ENCODE measurements around the gene EEF1G.

The EEF1G gene

GRCh38 chr11:62569611-62570010, 4.1 kb downstream of the EEF1G start (continued):
- no peak for TF ChIP-seq ZNF626 (tag by site-specific recombination; IDR thresholded peaks at IDR 0.05)
- TF ChIP-seq ZNF837 (tag by site-specific recombination; IDR thresholded peaks at IDR 0.05): no peak
- no peak for TF ChIP-seq ZNF843 (tag by site-specific recombination; IDR thresholded peaks at IDR 0.05)
- TF ChIP-seq ZSCAN23 (tag by site-specific recombination; IDR thresholded peaks at IDR 0.05): no peak
- TF ChIP-seq ZEB2 (tag by site-specific recombination; IDR thresholded peaks at IDR 0.05): no peak
- no peak for TF ChIP-seq ZNF677 (tag by site-specific recombination; IDR thresholded peaks at IDR 0.05)

DNA sequence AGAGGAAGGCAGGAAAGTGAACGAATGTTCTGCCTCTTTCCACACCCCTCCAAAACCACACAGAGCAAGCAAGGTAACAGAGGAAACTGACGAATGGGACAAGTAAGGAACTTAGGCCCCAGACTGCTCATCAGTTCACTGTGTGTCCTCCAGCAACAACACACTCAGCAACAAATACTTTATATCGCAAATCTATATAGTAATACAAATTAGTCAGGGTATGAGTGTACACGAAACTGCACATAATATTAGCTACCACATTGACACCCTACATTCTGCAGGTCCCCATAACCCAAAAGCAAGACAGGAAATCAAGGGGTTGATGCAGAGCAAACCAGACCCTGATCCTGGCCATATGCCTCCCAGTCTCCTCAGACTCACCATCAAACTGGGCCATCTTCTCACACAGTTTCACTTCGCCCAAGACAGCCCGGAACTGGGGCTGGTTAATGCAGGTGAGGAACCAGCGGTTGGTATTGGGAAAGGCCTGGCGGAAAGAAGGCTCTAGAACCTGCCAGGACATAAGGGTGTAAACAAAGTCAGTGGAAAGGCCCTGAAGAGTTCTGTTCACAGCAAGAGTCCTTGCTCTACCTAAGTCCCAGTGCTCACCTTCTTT, 6.6 kb downstream of the EEF1G start:
- Histone ChIP-seq H3K4me1 (ENCODE audit: control insufficient read depth, insufficient read depth, low read length) (no peaks in the 10 kb centered on the region), H3K27ac (ENCODE audit: extremely low read depth, low read depth, low read length) (0 out of 2 replicates have a peak overlapping the region, but pooled peaks have one; percentile 16), H3K4me3 (ENCODE audit: low read depth, low read length) (no peak overlapping the region), H3K36me3 (ENCODE audit: control insufficient read depth in 2 of 2, insufficient read depth in 1 of 2, low read length in 2 of 2) (peaks cover 48 to 92% of the 10 kb centered on the region in 2 experiments), H3K9me3 (ENCODE audit: control insufficient read depth, insufficient read depth, low read depth, low read length) (no peaks in the 10 kb centered on the region)
- ChIA-PET POLR2A (interaction anchor here (0.8 to 1.2 kb wide), 4 partner anchors 9 to 32 kb away, joined by 3 to 4 read pairs (median 4); partner anchors contain the start of gene AHNAK), CTCF (interaction anchor here (1.5 to 1.7 kb wide), 2 partner anchors 24 to 25 kb away, joined by 6 to 7 read pairs; partner anchors contain the start of gene TUT1)
- no peak for TF ChIP-seq ZSCAN5A (tag by site-specific recombination; IDR thresholded peaks at IDR 0.05)
- no peak for TF ChIP-seq ZFP37 (tag by site-specific recombination; IDR thresholded peaks at IDR 0.05)
- TF ChIP-seq HIC1 (tag by site-specific recombination; IDR thresholded peaks at IDR 0.05): no peak
- no peak for TF ChIP-seq ZNF140 (tag by site-specific recombination; IDR thresholded peaks at IDR 0.05)
- no peak for TF ChIP-seq FEZF1 (tag by site-specific recombination; IDR thresholded peaks at IDR 0.05)
- TF ChIP-seq ZNF654 (tag by site-specific recombination; IDR thresholded peaks at IDR 0.05; ENCODE audit: low read depth): no peak
- TF ChIP-seq ZNF350 (tag by site-specific recombination; IDR thresholded peaks at IDR 0.05): no peak

DNA sequence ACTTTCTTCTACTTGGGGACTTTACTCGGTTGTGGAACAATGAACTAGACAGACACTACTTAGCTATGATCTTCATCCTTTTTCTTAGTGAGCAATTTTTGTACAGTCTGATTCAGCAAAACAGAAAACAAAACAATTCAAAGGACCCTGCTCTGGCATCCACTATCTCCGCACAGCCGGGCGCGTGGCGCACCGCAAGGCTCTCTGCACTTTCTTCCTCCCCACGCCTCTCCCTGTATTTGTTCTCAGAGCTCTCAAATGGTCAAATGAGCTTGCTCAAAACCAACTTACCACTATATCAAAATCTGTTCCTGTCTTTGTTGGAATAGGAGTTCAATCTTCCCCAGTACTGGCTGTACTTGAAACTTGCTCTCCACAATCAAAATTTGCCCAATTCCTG, 7.4 kb downstream of the EEF1G start:
- Histone ChIP-seq H3K4me3 (ENCODE audit: low read depth, low read length) (no peak overlapping the region), H3K36me3 (ENCODE audit: control insufficient read depth in 2 of 2, insufficient read depth in 1 of 2, low read length in 2 of 2) (peaks cover 47 to 90% of the 10 kb centered on the region in 2 experiments), H3K4me1 (ENCODE audit: control insufficient read depth, insufficient read depth, low read length) (no peaks in the 10 kb centered on the region), H3K27ac (ENCODE audit: extremely low read depth, low read depth, low read length) (no peak overlapping the region), H3K9me3 (ENCODE audit: control insufficient read depth, insufficient read depth, low read depth, low read length) (no peaks in the 10 kb centered on the region)
- POLR2A ChIA-PET: interaction anchor here (0.8 to 1.9 kb wide), 5 partner anchors 8 to 145 kb away, joined by 3 to 5 read pairs (median 4); partner anchors contain the start of genes AHNAK, EEF1G and UQCC3
- CTCF ChIA-PET: interaction anchor here (0.7 to 1.7 kb wide), 6 partner anchors 10 to 1174 kb away, joined by 3 to 7 read pairs (median 5); partner anchors contain the start of gene TUT1
- no peak for TF ChIP-seq ZNF610 (tag by site-specific recombination; IDR thresholded peaks at IDR 0.05; ENCODE audit: borderline replicate concordance)
- no peak for TF ChIP-seq GLIS1 (tag by site-specific recombination; IDR thresholded peaks at IDR 0.05)
- TF ChIP-seq PRDM4 (tag by site-specific recombination; IDR thresholded peaks at IDR 0.05): no peak
- TF ChIP-seq ZNF10 (tag by site-specific recombination; IDR thresholded peaks at IDR 0.05): no peak
- no peak for TF ChIP-seq REPIN1 (tag by site-specific recombination; IDR thresholded peaks at IDR 0.05; ENCODE audit: low read depth)
- no peak for TF ChIP-seq SCRT2 (tag by site-specific recombination; IDR thresholded peaks at IDR 0.05)
- no peak for TF ChIP-seq ZNF37A (tag by site-specific recombination; IDR thresholded peaks at IDR 0.05)
- TF ChIP-seq, protein P1, sequence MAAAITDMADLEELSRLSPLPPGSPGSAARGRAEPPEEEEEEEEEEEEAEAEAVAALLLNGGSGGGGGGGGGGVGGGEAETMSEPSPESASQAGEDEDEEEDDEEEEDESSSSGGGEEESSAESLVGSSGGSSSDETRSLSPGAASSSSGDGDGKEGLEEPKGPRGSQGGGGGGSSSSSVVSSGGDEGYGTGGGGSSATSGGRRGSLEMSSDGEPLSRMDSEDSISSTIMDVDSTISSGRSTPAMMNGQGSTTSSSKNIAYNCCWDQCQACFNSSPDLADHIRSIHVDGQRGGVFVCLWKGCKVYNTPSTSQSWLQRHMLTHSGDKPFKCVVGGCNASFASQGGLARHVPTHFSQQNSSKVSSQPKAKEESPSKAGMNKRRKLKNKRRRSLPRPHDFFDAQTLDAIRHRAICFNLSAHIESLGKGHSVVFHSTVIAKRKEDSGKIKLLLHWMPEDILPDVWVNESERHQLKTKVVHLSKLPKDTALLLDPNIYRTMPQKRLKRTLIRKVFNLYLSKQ (tag by site-specific recombination; IDR thresholded peaks at IDR 0.05; ENCODE audit: borderline replicate concordance): no peak
- TF ChIP-seq ZNF747 (tag by site-specific recombination; IDR thresholded peaks at IDR 0.05): no peak
- TF ChIP-seq ZNF394 (tag by site-specific recombination; IDR thresholded peaks at IDR 0.05; ENCODE audit: borderline replicate concordance): no peak
- TF ChIP-seq ZNF629 (tag by site-specific recombination; IDR thresholded peaks at IDR 0.05): no peak
- no peak for TF ChIP-seq ZNF24 (tag by site-specific recombination; IDR thresholded peaks at IDR 0.05)
- TF ChIP-seq SP3 (tag by site-specific recombination; IDR thresholded peaks at IDR 0.05): no peak
- no peak for TF ChIP-seq ZBTB1 (tag by site-specific recombination; IDR thresholded peaks at IDR 0.05)
